ENCODE data around the gene ZIC2. TPM values are rescaled to one million over a fixed set of nuclear protein-coding genes. Genes with fewer than 3 reads are reported as not detected.

Gene ZIC2
- total RNA-seq, 3 donors from 2014 or later, result 0.09 to 0.31 TPM; not detected in 1

DNA sequence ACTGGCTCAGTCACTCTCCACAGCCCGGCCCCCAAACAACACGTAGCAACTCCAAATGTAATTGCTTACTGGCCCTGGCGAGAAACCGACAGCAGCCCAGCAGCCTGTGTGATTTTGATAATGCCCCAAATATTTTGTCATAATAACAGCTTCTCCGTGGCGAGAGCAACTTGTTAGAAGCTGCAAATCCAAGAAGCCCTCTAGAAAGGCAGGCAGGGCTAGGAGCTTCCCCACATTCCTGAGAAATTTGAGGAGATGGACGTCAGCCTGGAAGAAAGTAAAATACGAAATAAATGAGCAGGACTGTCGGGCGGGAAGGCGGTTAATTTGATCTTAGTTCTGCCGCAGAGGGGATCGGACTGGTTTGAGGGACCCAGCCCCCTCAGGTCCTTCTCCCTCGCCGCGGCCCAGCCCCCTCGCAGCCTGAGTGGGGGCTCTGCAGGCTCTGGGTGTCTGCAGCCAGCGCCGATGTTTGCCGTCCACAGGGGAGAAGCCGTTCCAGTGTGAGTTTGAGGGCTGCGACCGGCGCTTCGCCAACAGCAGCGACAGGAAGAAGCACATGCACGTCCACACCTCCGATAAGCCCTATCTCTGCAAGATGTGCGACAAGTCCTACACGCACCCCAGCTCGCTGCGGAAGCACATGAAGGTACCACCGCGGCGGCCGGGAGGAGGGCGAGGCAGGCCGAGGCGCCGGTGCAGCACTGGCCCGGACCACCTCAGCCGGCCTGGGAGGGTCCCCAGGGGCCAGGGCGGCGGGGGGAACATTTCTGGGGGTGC lies 3.1 kb downstream of the ZIC2 start:
- DNase-seq (peak in 1 of 3 donors; percentile 33), ATAC-seq (no peak)
- TF ChIP-seq, protein P1, sequence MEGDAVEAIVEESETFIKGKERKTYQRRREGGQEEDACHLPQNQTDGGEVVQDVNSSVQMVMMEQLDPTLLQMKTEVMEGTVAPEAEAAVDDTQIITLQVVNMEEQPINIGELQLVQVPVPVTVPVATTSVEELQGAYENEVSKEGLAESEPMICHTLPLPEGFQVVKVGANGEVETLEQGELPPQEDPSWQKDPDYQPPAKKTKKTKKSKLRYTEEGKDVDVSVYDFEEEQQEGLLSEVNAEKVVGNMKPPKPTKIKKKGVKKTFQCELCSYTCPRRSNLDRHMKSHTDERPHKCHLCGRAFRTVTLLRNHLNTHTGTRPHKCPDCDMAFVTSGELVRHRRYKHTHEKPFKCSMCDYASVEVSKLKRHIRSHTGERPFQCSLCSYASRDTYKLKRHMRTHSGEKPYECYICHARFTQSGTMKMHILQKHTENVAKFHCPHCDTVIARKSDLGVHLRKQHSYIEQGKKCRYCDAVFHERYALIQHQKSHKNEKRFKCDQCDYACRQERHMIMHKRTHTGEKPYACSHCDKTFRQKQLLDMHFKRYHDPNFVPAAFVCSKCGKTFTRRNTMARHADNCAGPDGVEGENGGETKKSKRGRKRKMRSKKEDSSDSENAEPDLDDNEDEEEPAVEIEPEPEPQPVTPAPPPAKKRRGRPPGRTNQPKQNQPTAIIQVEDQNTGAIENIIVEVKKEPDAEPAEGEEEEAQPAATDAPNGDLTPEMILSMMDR (IDR thresholded peaks at IDR 0.05), result no peak
- Histone ChIP-seq H3K4me3 (no peak overlapping the region), H3K4me1 (ENCODE audit: low read depth) (peaks cover 29% of the 10 kb centered on the region), H3K9me3 (no peaks in the 10 kb centered on the region), H3K36me3 (ENCODE audit: low read depth) (no peaks in the 10 kb centered on the region)
- intact Hi-C loops (cut with DNase I, micrococcal nuclease), result no loop called here

DNA sequence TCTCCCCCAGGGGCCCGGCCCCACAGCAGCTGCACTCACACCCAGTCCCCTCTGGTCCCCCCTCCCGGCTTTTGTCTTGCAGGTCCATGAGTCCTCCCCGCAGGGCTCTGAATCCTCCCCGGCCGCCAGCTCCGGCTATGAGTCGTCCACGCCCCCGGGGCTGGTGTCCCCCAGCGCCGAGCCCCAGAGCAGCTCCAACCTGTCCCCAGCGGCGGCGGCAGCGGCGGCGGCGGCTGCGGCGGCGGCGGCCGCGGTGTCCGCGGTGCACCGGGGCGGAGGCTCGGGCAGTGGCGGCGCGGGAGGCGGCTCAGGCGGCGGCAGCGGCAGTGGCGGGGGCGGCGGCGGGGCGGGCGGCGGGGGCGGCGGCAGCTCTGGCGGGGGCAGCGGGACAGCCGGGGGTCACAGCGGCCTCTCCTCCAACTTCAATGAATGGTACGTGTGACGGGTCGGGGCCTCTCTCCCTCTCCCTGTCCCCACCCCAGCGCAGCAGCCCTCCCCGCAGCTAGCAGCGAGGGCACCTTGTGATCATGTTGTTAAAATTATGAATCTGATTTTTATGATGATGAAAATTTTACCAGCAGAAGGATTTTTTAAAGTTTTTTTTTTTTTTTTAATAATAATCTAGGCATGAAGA lies 3.8 kb downstream of the ZIC2 start:
- peak in 1 of 3 donors; percentile 33 for DNase-seq
- no peak overlapping the region for H3K4me3 ChIP-seq
- TF ChIP-seq, protein P1 (IDR thresholded peaks at IDR 0.05), result no peak
- peaks cover 29% of the 10 kb centered on the region for H3K4me1 ChIP-seq (ENCODE audit: low read depth)
- no peaks in the 10 kb centered on the region for H3K9me3 ChIP-seq
- ATAC-seq, result no peak
- no peaks in the 10 kb centered on the region for H3K36me3 ChIP-seq (ENCODE audit: low read depth)
- intact Hi-C loops (cut with DNase I, micrococcal nuclease), result no loop called here

DNA sequence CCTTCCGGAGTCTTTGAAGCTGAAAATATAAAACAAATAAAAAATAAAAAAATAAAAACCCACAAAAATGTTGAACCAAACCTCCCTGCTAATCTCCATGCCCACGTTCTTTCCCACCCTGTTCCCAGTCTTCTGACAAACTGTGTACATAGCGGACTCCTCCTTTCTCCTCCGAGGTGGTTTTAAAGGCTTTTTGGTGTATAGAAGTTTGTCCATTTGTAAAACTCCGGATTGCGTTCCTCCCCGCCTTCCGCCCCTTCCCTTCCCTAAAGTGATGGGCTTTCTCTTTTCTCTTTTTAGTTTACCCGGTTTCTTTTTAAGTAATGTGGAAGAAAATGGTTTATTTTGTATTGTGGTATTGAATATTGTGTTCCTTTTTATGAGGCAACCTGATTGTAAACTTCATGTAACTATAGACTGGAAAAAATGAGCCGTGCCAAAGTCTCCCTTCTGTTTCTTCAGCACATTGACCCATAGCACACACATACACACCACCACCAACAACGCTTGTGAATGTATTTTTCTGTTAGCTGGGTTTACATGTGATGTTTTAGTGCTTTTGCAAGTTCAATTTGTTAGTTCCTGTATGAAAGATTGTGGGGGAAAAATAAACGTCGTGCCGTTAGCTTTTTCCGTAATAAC lies 4.4 kb downstream of the ZIC2 start:
- no peak for DNase-seq
- TF ChIP-seq, protein P1 (IDR thresholded peaks at IDR 0.05), result no peak
- Histone ChIP-seq H3K9me3 (no peaks in the 10 kb centered on the region), H3K36me3 (ENCODE audit: low read depth) (no peaks in the 10 kb centered on the region), H3K4me3 (no peak overlapping the region), H3K4me1 (ENCODE audit: low read depth) (peaks cover 31% of the 10 kb centered on the region)
- no peak for ATAC-seq
- intact Hi-C loops (cut with DNase I, micrococcal nuclease), result no loop called here

DNA sequence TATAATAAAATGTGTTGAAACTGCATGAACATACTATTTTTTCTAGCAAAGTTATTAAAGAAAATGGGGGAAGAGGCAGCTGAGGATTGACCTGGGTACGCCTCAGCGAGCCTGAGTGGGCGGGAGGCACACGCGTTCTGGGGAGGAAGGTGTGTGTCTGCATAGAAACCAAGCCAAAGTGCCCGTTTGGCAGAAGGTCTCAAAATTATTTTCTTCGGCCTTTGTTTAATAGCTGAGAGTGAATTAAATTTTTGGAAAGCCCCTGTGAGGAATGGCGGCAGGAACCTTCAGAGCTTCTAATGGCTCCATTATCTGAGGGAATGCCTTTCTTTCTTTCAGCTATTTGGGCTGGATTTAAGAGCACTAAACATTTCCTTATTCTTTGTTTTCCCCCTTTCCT lies 5.2 kb downstream of the ZIC2 start:
- Histone ChIP-seq H3K4me3 (no peak overlapping the region), H3K4me1 (ENCODE audit: low read depth) (peaks cover 32% of the 10 kb centered on the region), H3K9me3 (no peaks in the 10 kb centered on the region), H3K36me3 (ENCODE audit: low read depth) (no peaks in the 10 kb centered on the region)
- DNase-seq, result no peak
- TF ChIP-seq, protein P1 (IDR thresholded peaks at IDR 0.05), result no peak
- intact Hi-C loops (cut with DNase I, micrococcal nuclease), result no loop called here
- ATAC-seq, result no peak

DNA sequence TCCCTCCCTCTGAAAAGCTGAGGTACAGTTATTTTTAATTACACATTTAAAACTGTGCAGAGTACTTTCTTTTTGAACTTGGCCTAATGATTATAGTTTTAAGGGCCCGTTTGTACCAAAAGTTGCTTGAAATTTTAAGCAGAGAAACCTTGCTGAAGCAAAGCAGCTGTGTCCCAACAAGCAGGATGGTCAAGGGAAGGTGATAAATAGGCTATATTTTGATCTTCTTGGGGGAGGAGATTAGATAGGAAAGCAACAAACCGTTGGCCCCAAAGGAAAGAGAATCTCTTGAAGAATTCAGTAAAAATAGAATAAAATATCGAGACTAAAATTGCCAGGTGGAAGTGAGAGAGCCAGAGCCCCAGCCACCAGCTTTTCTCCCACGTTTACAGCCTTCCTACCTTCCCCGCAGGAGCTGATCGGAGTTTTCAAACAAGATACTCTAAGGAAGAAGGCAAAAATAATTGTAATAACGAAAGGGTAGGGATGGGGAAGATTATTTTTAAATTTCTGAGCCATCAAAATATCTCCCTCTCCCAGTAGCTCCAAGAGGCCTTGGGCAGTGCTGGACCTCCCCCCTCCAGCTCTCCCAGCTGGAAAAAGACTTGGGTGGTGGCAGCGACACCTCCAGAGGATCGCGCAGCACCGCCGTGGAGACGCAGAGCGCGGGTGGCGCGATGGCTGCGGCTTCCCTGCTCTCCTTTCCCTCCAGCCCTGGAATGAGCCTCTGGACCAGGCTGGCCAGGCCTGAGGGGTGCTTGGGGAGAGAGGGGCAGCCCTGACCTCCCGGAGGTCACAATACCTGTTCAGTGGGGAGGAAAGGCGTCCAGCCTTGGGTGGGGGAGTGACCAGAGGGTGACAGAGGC lies 5.8 kb downstream of the ZIC2 start:
- Histone ChIP-seq H3K4me3 (no peak overlapping the region), H3K9me3 (no peaks in the 10 kb centered on the region), H3K4me1 (ENCODE audit: low read depth) (peaks cover 27% of the 10 kb centered on the region), H3K36me3 (ENCODE audit: low read depth) (no peaks in the 10 kb centered on the region)
- ATAC-seq, result no peak
- DNase-seq, result peak in 1 of 3 donors; percentile 30
- intact Hi-C loops (cut with DNase I, micrococcal nuclease), result no loop called here
- TF ChIP-seq, protein P1 (IDR thresholded peaks at IDR 0.05), result no peak

Data from mucosa of descending colon (tissue), 3 donors.